PFSK-1 (cell line): Measurements from ENCODE around the gene TMEM38B.

Source experiments
- POLR2AphosphoS5 ChIP-seq: IDR thresholded peaks from 2 replicates; pipeline ENCODE4 v1.6.1; 2012; ENCODE audit warnings: low read depth, mild to moderate bottlenecking, control low read depth, low read length, moderate library complexity
- REST ChIP-seq, 2 experiments: IDR thresholded peaks; 2 replicates each; pipeline versions ENCODE4 v1.6.1 to v1.8.0; 2011 to 2012; ENCODE audit warnings: low read depth in 2 of 2, low read length in 2 of 2, control low read depth in 1 of 2, inconsistent platforms in 1 of 2, mild to moderate bottlenecking in 1 of 2, moderate library complexity in 1 of 2; ENCODE audit not compliant: insufficient read depth in 1 of 2

DNA sequence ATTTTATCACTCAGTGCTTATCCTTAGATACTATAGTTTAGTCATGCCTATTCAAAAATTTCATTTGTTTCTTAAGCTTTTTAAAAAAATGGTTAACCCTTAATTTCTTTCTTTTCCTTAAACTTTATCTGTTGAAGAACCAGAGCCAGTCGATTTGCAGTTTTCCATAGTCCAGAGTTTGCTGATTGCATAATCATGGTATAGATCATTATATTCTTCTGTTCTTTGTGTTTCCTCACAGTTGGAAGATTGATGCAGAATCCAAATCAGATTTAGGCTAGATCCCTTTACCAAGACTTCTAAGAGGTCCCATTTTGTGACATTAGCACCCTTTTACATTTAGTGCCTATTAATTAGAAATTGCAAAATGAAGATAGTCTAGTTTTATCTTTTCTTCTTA lies 18.0 kb downstream of the TMEM38B start:
- TF ChIP-seq POLR2AphosphoS5 (no peak), REST (IDR thresholded peaks at IDR 0.05; ENCODE audit: insufficient read depth in 1 of 2, low read depth in 2 of 2, low read length in 2 of 2) (no peak)
